ENCODE data around the gene PROS1.

DNA sequence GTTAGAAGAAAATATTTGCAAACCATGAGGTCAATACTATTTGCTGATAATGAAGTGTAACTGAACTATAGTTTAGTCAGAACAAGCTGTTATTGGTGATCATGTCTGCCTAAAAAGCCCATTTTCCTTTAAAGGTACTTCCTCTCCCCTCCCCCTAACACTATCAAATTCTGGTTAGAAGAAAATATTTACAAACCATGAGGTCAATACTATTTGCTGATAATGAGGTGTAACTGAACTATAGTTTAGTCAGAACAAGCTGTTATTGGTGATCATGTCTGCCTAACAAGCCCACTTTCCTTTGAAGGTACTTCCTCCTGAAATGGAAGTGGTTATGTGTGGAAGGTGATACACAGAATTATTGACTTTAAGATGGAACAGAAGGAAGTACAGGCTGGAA lies 46.9 kb downstream of the PROS1 start:
- TF ChIP-seq SMC3 (conservative IDR thresholded peaks at IDR 0.05; ENCODE audit: poor library complexity) (no peak), EZH2 (IDR thresholded peaks at IDR 0.05; ENCODE audit: borderline replicate concordance, insufficient read depth, low read length, poor library complexity, severe bottlenecking) (no peak), EP300 (conservative IDR thresholded peaks at IDR 0.05; ENCODE audit: poor library complexity, severe bottlenecking) (no peak), POLR2AphosphoS5 (IDR thresholded peaks at IDR 0.05) (no peak), TAF1 (IDR thresholded peaks at IDR 0.05; ENCODE audit: low read depth) (no peak), RAD21 (conservative IDR thresholded peaks at IDR 0.05) (no peak), MXI1 (conservative IDR thresholded peaks at IDR 0.05; ENCODE audit: poor library complexity, severe bottlenecking) (no peak)
- TF ChIP-seq, protein P1, sequence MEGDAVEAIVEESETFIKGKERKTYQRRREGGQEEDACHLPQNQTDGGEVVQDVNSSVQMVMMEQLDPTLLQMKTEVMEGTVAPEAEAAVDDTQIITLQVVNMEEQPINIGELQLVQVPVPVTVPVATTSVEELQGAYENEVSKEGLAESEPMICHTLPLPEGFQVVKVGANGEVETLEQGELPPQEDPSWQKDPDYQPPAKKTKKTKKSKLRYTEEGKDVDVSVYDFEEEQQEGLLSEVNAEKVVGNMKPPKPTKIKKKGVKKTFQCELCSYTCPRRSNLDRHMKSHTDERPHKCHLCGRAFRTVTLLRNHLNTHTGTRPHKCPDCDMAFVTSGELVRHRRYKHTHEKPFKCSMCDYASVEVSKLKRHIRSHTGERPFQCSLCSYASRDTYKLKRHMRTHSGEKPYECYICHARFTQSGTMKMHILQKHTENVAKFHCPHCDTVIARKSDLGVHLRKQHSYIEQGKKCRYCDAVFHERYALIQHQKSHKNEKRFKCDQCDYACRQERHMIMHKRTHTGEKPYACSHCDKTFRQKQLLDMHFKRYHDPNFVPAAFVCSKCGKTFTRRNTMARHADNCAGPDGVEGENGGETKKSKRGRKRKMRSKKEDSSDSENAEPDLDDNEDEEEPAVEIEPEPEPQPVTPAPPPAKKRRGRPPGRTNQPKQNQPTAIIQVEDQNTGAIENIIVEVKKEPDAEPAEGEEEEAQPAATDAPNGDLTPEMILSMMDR (IDR thresholded peaks at IDR 0.05; ENCODE audit: poor library complexity, severe bottlenecking), result no peak
- TF ChIP-seq, protein P2, sequence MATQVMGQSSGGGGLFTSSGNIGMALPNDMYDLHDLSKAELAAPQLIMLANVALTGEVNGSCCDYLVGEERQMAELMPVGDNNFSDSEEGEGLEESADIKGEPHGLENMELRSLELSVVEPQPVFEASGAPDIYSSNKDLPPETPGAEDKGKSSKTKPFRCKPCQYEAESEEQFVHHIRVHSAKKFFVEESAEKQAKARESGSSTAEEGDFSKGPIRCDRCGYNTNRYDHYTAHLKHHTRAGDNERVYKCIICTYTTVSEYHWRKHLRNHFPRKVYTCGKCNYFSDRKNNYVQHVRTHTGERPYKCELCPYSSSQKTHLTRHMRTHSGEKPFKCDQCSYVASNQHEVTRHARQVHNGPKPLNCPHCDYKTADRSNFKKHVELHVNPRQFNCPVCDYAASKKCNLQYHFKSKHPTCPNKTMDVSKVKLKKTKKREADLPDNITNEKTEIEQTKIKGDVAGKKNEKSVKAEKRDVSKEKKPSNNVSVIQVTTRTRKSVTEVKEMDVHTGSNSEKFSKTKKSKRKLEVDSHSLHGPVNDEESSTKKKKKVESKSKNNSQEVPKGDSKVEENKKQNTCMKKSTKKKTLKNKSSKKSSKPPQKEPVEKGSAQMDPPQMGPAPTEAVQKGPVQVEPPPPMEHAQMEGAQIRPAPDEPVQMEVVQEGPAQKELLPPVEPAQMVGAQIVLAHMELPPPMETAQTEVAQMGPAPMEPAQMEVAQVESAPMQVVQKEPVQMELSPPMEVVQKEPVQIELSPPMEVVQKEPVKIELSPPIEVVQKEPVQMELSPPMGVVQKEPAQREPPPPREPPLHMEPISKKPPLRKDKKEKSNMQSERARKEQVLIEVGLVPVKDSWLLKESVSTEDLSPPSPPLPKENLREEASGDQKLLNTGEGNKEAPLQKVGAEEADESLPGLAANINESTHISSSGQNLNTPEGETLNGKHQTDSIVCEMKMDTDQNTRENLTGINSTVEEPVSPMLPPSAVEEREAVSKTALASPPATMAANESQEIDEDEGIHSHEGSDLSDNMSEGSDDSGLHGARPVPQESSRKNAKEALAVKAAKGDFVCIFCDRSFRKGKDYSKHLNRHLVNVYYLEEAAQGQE (IDR thresholded peaks at IDR 0.05; ENCODE audit: borderline replicate concordance), result no peak

Measured in neural cell (in vitro differentiated cells).